GM12872 (cell line): ENCODE data around the gene TSHZ2.

ENCODE experiments used
- TF ChIP-seq, protein P1 (sequence below): IDR thresholded peaks from 3 replicates; pipeline ENCODE4 v1.5.1; 2011; ENCODE audit warnings: low read depth, mild to moderate bottlenecking, low read length, moderate library complexity; ENCODE audit not compliant: insufficient read depth

TSHZ2 gene

DNA sequence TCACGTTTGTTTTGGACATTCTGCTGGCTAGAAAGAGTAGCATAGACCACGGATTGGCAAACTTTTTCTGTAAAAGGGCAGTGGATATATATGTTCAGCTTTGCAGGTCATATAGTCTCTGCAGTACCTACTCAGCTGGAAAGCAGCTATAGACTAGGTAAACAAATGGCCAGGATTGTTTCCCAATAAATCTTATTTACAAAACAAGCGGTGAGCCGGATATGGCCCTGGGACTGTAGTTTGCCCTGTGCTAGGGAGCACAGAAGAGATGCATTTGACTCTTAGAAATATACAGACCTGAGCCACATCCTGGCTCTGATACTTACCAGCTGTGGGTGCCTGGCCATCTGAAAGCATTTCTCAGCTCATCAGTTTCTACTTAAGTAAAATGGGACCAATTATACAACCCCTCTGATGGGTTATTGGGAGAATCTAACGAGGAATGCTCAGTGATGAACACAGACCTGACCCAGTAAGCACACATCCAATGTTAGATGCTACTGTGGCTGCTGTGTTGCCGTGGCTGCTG lies 120.7 kb downstream of the TSHZ2 start:
- TF ChIP-seq, protein P1, sequence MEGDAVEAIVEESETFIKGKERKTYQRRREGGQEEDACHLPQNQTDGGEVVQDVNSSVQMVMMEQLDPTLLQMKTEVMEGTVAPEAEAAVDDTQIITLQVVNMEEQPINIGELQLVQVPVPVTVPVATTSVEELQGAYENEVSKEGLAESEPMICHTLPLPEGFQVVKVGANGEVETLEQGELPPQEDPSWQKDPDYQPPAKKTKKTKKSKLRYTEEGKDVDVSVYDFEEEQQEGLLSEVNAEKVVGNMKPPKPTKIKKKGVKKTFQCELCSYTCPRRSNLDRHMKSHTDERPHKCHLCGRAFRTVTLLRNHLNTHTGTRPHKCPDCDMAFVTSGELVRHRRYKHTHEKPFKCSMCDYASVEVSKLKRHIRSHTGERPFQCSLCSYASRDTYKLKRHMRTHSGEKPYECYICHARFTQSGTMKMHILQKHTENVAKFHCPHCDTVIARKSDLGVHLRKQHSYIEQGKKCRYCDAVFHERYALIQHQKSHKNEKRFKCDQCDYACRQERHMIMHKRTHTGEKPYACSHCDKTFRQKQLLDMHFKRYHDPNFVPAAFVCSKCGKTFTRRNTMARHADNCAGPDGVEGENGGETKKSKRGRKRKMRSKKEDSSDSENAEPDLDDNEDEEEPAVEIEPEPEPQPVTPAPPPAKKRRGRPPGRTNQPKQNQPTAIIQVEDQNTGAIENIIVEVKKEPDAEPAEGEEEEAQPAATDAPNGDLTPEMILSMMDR, result no peak

DNA sequence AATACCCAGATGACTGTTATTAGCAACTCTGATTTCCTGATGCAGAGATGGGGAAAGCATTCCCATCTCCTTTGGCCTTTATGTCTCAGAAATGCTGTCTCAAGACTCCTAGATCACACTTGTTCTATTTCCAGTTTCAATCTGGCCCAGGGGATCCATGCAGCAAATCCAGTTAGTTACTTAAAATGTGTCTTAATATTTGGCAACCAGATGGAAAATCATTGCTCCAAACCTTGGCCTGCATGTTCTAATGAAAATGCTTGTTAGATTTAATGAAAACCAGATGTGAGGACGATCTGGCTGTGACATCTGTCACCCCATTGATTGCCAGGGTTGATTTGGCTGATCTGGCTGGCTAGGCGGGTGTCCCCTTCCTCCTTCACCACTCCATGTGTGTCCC lies 125.2 kb downstream of the TSHZ2 start:
- TF ChIP-seq, protein P1, result no peak

GRCh38 chr20:53097791-53098190 lies 125.6 kb downstream of the TSHZ2 start:
- TF ChIP-seq, protein P1, result no peak

DNA sequence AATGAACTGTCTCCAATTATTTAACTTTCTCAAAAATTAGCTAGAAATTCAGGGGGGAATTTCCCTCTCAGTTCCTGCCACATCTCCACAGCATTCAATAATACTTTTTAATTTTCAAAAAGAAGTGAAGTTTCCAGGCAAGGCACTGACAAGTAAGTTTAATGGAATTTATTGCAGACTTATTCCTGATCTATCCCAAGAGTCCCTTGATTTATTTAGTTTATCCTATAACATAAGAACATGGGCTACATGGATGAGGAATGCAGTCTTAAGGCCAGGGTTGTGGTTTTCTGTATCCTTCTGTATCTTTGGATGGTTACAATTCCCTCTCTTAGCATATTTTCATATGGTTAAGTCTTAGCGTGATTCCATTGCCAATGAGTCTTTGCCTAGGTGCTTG lies 126.5 kb downstream of the TSHZ2 start:
- TF ChIP-seq, protein P1, result no peak

DNA sequence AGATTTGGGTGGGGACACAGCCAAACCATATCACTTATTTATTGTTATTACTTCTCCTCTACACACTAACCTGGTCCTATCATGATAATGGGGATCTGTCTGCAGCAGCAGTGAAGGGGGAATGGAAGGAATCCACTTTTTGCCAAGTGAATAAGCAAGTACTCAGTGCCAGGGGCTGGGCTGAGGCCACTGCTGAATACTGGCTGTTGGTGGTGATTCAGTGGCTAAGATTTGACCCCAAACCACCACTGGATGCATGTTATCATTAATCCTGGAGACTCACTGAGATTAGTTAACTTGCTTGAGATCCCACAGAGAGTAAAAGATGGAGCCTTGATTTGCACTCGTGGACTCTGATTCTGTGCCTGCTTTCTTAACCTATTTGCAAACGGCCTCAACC lies 127.7 kb downstream of the TSHZ2 start:
- TF ChIP-seq, protein P1, result no peak

DNA sequence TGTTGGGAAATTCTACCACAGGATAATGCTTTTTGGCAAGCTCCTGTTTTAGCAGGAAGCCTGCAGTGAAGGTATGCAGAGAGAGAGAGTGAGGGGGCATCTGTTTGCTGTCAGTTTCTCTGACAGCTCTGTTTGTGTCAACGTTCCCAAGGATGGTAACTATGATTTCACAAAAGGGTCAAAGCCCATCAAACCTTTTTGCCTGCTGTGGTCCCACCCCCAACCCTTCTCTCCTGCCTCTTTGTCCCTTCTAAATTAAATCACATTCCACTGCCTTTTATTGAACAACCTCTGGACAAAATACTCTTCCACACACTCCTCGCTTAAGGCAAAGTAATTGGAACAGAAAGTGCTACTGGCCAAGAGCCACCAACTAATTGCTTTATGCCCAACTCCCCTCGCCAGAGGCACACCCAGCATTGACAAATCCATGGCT lies 128.3 kb downstream of the TSHZ2 start:
- TF ChIP-seq, protein P1, result no peak

DNA sequence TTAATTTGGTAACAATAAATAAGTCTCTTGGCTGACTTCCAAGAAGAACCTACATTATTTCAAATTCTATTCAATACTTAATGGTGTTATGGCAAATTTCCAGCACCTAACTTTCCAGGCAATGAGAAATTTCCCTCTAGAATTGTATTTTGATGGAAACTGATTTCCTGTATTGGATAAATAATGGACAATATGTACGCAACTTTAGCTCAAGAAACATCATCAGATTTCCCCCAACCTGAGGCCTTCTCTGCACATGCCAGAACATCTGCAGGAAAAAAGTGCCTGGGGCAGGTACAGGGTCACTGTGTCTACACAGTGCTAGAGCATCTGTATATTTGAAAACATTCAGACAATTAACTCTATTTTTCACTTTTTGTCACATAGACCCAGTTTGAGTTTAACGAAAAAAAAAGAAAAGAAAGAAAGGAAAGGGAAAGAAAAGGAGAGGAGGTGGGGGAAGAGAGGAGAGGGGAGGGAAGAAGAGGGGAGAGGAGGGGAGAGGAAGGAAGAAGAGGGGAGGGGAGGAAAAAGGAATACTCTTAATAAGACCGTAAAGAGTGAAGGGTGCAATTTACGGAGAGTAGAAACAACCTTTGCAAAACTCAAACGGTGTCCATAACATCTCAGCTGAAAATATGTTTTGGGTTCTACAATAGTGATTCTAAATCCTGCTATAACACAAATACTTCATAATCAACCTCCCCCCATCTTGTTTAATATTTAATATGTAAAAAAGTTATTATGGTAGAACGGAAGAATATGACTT lies 130.0 kb downstream of the TSHZ2 start:
- TF ChIP-seq, protein P1, result no peak
